H1 (cell line): Measurements from ENCODE around the gene DPEP2. TPM values are rescaled to one million over a fixed set of nuclear protein-coding genes. Genes with fewer than 3 reads are reported as not detected.

Experiments
- CTCF ChIA-PET: fragments of 300-600 bp; sonication (Branson Sonifier 250); formaldehyde crosslinking; loops from one replicate; lab custom pipeline; 2021; ENCODE audit not compliant: partially characterized antibody; lab: Charles Lee
- POLR2A ChIA-PET: fragments of 300-600 bp; sonication (Branson Sonifier 250); formaldehyde crosslinking; loops from one replicate; lab custom pipeline; 2021; ENCODE audit warnings: inconsistent platforms; ENCODE audit not compliant: partially characterized antibody; lab: Charles Lee
- DNase-seq, 2 experiments: peaks; one replicate each; pipeline versions ENCODE4 v3.0.0 to v3.0.0-alpha.2; 2010 to 2022; ENCODE audit warnings: low spot score in 2 of 2, low read depth in 1 of 2, mixed read lengths in 1 of 2
- FAIRE-seq: peaks from 2 replicates; lab custom pipeline; 2011; peaks lifted over from hg19 to GRCh38; lab: Jason Lieb, UNC
- H2AFZ ChIP-seq: 2 replicates; pipeline ENCODE4 v1.8.1; 2012; ENCODE audit warnings: low read length, inconsistent platforms
- H2AK5ac ChIP-seq: 2 replicates; pipeline ENCODE4 v1.6.1; 2013; ENCODE audit warnings: low read depth, low read length
- H2BK120ac ChIP-seq: replicated peaks from 2 replicates; pipeline ENCODE3; 2013; ENCODE audit warnings: low read depth, low read length, inconsistent platforms
- H2BK12ac ChIP-seq: 2 replicates; pipeline ENCODE4 v1.6.1; 2013; ENCODE audit warnings: low read depth, low read length
- H2BK15ac ChIP-seq: 2 replicates; pipeline ENCODE4 v1.6.1; 2013; ENCODE audit warnings: low read length
- H2BK20ac ChIP-seq: 2 replicates; pipeline ENCODE4 v1.6.1; 2013; ENCODE audit warnings: low read length
- H2BK5ac ChIP-seq: 2 replicates; pipeline ENCODE4 v1.6.1; 2013; ENCODE audit warnings: low read depth, low read length
- H3K14ac ChIP-seq: 2 replicates; pipeline ENCODE4 v1.6.1; 2013; ENCODE audit warnings: inconsistent platforms; ENCODE audit not compliant: insufficient read length
- H3K18ac ChIP-seq: 2 replicates; pipeline ENCODE4 v1.6.1; 2013; ENCODE audit warnings: low read length; ENCODE audit errors: extremely low read depth
- H3K23ac ChIP-seq: 2 replicates; pipeline ENCODE4 v1.6.1; 2013; ENCODE audit warnings: inconsistent platforms; ENCODE audit not compliant: insufficient read length
- H3K23me2 ChIP-seq: 2 replicates; pipeline ENCODE4 v1.6.1; 2013; ENCODE audit warnings: low read depth, low read length
- H3K27ac ChIP-seq: 2 replicates; pipeline ENCODE4 v1.6.1; 2011; ENCODE audit warnings: low read depth, low read length, inconsistent platforms
- H3K27me3 ChIP-seq, 4 experiments: replicated peaks in 1 of 4; 1 replicate in 1 of 4; 2 replicates in 3 of 4; pipeline versions ENCODE4 v1.6.1 to v1.8.1; 2011 to 2013; ENCODE audit warnings: low read length in 3 of 4, mild to moderate bottlenecking in 3 of 4, inconsistent platforms in 2 of 4, mixed read lengths in 2 of 4, moderate library complexity in 1 of 4; ENCODE audit not compliant: control insufficient read depth in 3 of 4, insufficient read depth in 3 of 4; ENCODE audit errors: extremely low read depth in 1 of 4
- H3K36me3 ChIP-seq, 4 experiments: 2 replicates each; pipeline versions ENCODE4 v1.6.1 to v1.8.1; 2011 to 2013; ENCODE audit warnings: mild to moderate bottlenecking in 4 of 4, low read length in 3 of 4, moderate library complexity in 2 of 4, control low read depth in 1 of 4, inconsistent platforms in 1 of 4; ENCODE audit not compliant: insufficient read depth in 4 of 4, control insufficient read depth in 2 of 4
- H3K4ac ChIP-seq: replicated peaks from 2 replicates; pipeline ENCODE3; 2013; ENCODE audit warnings: low read length, low read depth, mixed read lengths, inconsistent platforms; ENCODE audit not compliant: insufficient read length
- H3K4me1 ChIP-seq, 4 experiments: replicated peaks in 1 of 4; 1 replicate in 1 of 4; 2 replicates in 3 of 4; pipeline versions ENCODE4 v1.6.1 to v1.8.1; 2011 to 2013; ENCODE audit warnings: low read length in 3 of 4, inconsistent platforms in 2 of 4, mixed read lengths in 1 of 4; ENCODE audit not compliant: insufficient read depth in 4 of 4, control insufficient read depth in 3 of 4
- H3K4me2 ChIP-seq, 2 experiments: 2 replicates each; pipeline versions ENCODE4 v1.6.1 to v1.8.1; 2011 to 2013; ENCODE audit warnings: low read depth in 2 of 2, low read length in 2 of 2, control low read depth in 1 of 2, inconsistent platforms in 1 of 2, mild to moderate bottlenecking in 1 of 2; ENCODE audit not compliant: insufficient read depth in 1 of 2
- H3K4me3 ChIP-seq, 4 experiments: fragments of 200-600, 300-600 bp in 1 of 4; sonication (generic), shearing (Covaris generic), sonication (Bioruptor Twin) in 1 of 4; 2 replicates each; pipeline versions ENCODE4 v1.5.1 to v1.8.1; 2011 to 2016; ENCODE audit warnings: low read length in 4 of 4, low read depth in 3 of 4, control low read depth in 2 of 4, inconsistent platforms in 2 of 4, mild to moderate bottlenecking in 2 of 4, mixed read lengths in 1 of 4, moderate library complexity in 1 of 4; ENCODE audit not compliant: insufficient read depth in 2 of 4; ENCODE audit errors: extremely low read depth in 1 of 4
- H3K56ac ChIP-seq: replicated peaks from 2 replicates; pipeline ENCODE3; 2013; ENCODE audit warnings: low read depth, mild to moderate bottlenecking, mixed read lengths, low read length, inconsistent platforms; ENCODE audit not compliant: insufficient read length
- H3K79me1 ChIP-seq: 2 replicates; pipeline ENCODE4 v1.6.1; 2013; ENCODE audit warnings: low read depth, low read length, control low read depth
- H3K79me2 ChIP-seq, 2 experiments: 2 replicates each; pipeline versions ENCODE4 v1.6.1 to v1.8.1; 2012 to 2013; ENCODE audit warnings: low read length in 2 of 2, mild to moderate bottlenecking in 2 of 2, inconsistent platforms in 1 of 2; ENCODE audit not compliant: insufficient read depth in 2 of 2, control insufficient read depth in 1 of 2
- H3K9ac ChIP-seq, 4 experiments: replicated peaks in 1 of 4; 1 replicate in 1 of 4; 2 replicates in 3 of 4; pipeline versions ENCODE4 v1.6.1 to v1.8.1; 2011 to 2013; ENCODE audit warnings: low read depth in 3 of 4, low read length in 3 of 4, control low read depth in 2 of 4, mild to moderate bottlenecking in 2 of 4, moderate library complexity in 2 of 4, inconsistent platforms in 1 of 4; ENCODE audit errors: extremely low read depth in 1 of 4
- H3K9me3 ChIP-seq, 2 experiments: 2 replicates each; pipeline versions ENCODE4 v1.6.1 to v1.8.1; 2012 to 2013; ENCODE audit warnings: mild to moderate bottlenecking in 2 of 2, moderate library complexity in 2 of 2, control low read depth in 1 of 2, inconsistent platforms in 1 of 2, low read depth in 1 of 2, low read length in 1 of 2, mixed read lengths in 1 of 2; ENCODE audit not compliant: insufficient read depth in 2 of 2
- H4K20me1 ChIP-seq, 2 experiments: replicated peaks in 1 of 2; 2 replicates each; pipeline versions ENCODE3 to v1.8.1; 2011 to 2013; ENCODE audit warnings: inconsistent platforms in 2 of 2, low read length in 2 of 2, mild to moderate bottlenecking in 1 of 2; ENCODE audit not compliant: insufficient read depth in 2 of 2, control insufficient read depth in 1 of 2
- H4K5ac ChIP-seq: 2 replicates; pipeline ENCODE4 v1.6.1; 2013; ENCODE audit warnings: low read length, low read depth, mixed read lengths, inconsistent platforms; ENCODE audit not compliant: insufficient read length
- H4K8ac ChIP-seq: 2 replicates; pipeline ENCODE4 v1.8.0; 2013; ENCODE audit warnings: mild to moderate bottlenecking, moderate library complexity, low read length, inconsistent platforms; ENCODE audit not compliant: insufficient read depth; ENCODE audit errors: extremely low read depth
- H4K91ac ChIP-seq: replicated peaks from 2 replicates; pipeline ENCODE3; 2013; ENCODE audit warnings: low read length, mixed read lengths, inconsistent platforms; ENCODE audit not compliant: insufficient read length
- JUN ChIP-seq: IDR thresholded peaks from 2 replicates; pipeline ENCODE4 v1.6.1; 2011; ENCODE audit warnings: low read depth, mild to moderate bottlenecking, improper control_type of control experiment, low read length
- KDM1A ChIP-seq: fragments of 200-600, 300-600 bp; sonication (generic); IDR thresholded peaks from 2 replicates; pipeline ENCODE4 v1.7.1; 2016; ENCODE audit warnings: mild to moderate bottlenecking, low read length, borderline replicate concordance
- NRF1 ChIP-seq: IDR thresholded peaks from 2 replicates; pipeline ENCODE4 v1.6.1; 2011; ENCODE audit warnings: mild to moderate bottlenecking, low read depth, low read length, improper control_type of control experiment
- WGBS, 2 experiments: shearing (Covaris generic) in 1 of 2; methylation state at CpG; one replicate each; pipeline versions ENCODE4 v1.1.6 to v1.1.7; 2013 to 2015; ENCODE audit warnings: low lambda C conversion rate in 2 of 2, mixed read lengths in 2 of 2, inconsistent platforms in 1 of 2, low coverage in 1 of 2, missing lambda C conversion rate in 1 of 2; ENCODE audit not compliant: insufficient replicate concordance in 2 of 2, insufficient coverage in 1 of 2, insufficient read length in 1 of 2; ENCODE audit errors: extremely low coverage in 1 of 2, missing lambda C conversion rate in 1 of 2; 5-methylcytosine and 5-hydroxymethylcytosine counted together
- polyA plus RNA-seq, 7 experiments: library from polyadenylated mRNA; depleted of rRNA in 3 of 7; stranded (reverse) in 5 of 7; unstranded in 2 of 7; fragments of >200 nt in 5 of 7; fragments of 200-250 nt in 2 of 7; gene quantifications; 1 replicate in 5 of 7; 2 replicates in 1 of 7; 4 replicates in 1 of 7; pipeline versions ENCODE4 v1.2.1 to v1.2.3, GENCODE V29; 2011 to 2013; ENCODE audit warnings: missing spikeins in 2 of 7, mixed read lengths in 2 of 7
- total RNA-seq: library from RNA; stranded (reverse); fragmentation: NEBNext Ultra II Directional; extraction: Animal tissue kit (Norgen Biotek cat#: 25700); gene quantifications from 2 replicates; pipeline ENCODE4 v1.2.1, GENCODE V29; 2021

DPEP2 gene
- total and polyA plus RNA-seq, 2 of the 8 experiments (the other 6 are each of a cell fraction or from before 2014, with no cell fraction given): not detected

- Histone ChIP-seq H4K8ac (no peak overlapping the region; the same call in 1 of the 2 replicates), H3K4me3 (peak overlapping the region in 2 of 4 experiments; percentile 8 to 67; a peak in 3 of 8 replicates), H2BK15ac (peak overlapping the region; percentile 90; the same call in 1 of the 2 replicates), H4K20me1 (peaks cover 0 to 21% of the 10 kb centered on the region in 2 experiments), H3K79me1 (peaks cover 20% of the 10 kb centered on the region; the same call in 1 of the 2 replicates), H3K9me3 (no peaks in the 10 kb centered on the region), H4K91ac (peak overlapping the region; percentile 76), H2AFZ (no peak overlapping the region), H3K14ac (peak overlapping the region; percentile 37), H2AK5ac (peak overlapping the region; percentile 71), H3K23me2 (peaks cover 7% of the 10 kb centered on the region; the same call in 1 of the 2 replicates), H3K4me2 (peak overlapping the region; percentile 75 to 77), H2BK12ac (peak overlapping the region; percentile 85; the same call in 1 of the 2 replicates), H3K79me2 (peaks cover 0 to 4% of the 10 kb centered on the region in 2 experiments; a peak in 2 of 4 replicates), H3K4ac (peak overlapping the region; percentile 8), H3K9ac (peak overlapping the region in 3 of 4 experiments; percentile 14 to 60 (median 41); a peak in 6 of 7 replicates), H3K36me3 (peaks cover under 1 to 9% (median 5%) of the 10 kb centered on the region in 4 experiments; a peak in 5 of 8 replicates), H3K27me3 (no peaks in the 10 kb centered on the region), H3K56ac (no peak overlapping the region), H4K5ac (peak overlapping the region; percentile 33), H2BK5ac (peak overlapping the region; percentile 90; the same call in 1 of the 2 replicates), H3K23ac (no peak overlapping the region), H3K18ac (peak overlapping the region; percentile 75; the same call in 1 of the 2 replicates), H2BK120ac (peak overlapping the region; percentile 14), H3K27ac (peak overlapping the region; percentile 45), H2BK20ac (no peak overlapping the region), H3K4me1 (peaks cover 6 to 25% (median 19%) of the 10 kb centered on the region in 4 experiments)
- ChIA-PET POLR2A (interaction anchor here (0.7 to 3.9 kb wide), 10 partner anchors 11 to 271 kb away, joined by 3 to 26 read pairs (median 5); partner anchors contain the start of genes DDX28, DUS2, LCAT and PSMB10), CTCF (interaction anchor here (0.8 to 10.9 kb wide), 7 partner anchors 14 to 420 kb away, joined by 3 to 90 read pairs (median 3); partner anchors contain the start of genes DPEP3 and LCAT)
- 66% methylated on average over 3 of the region's 3 CpGs; no CpG with 5 or more reads in 1 of the 2 experiments for WGBS, 2 experiments
- FAIRE-seq: no peak
- DNase-seq: no peak
- TF ChIP-seq JUN (no peak), NRF1 (no peak), KDM1A (no peak)
Observed at GRCh38 chr16:67966549-67967182, 32.6 kb downstream of the DPEP2 start.
